Ecto neural progenitor cell (in vitro differentiated cells): ENCODE data around the gene OTUD5.
"Not testable (repeated sequence)": the region's sequence is repeated elsewhere in the genome, so short reads cannot be mapped to it uniquely, and the experiment has no call there.

Experiments
- DNase-seq: peaks from one replicate; pipeline ENCODE4 v3.0.0-alpha.2; 2018; ENCODE audit warnings: low spot score

Gene OTUD5, protein sequence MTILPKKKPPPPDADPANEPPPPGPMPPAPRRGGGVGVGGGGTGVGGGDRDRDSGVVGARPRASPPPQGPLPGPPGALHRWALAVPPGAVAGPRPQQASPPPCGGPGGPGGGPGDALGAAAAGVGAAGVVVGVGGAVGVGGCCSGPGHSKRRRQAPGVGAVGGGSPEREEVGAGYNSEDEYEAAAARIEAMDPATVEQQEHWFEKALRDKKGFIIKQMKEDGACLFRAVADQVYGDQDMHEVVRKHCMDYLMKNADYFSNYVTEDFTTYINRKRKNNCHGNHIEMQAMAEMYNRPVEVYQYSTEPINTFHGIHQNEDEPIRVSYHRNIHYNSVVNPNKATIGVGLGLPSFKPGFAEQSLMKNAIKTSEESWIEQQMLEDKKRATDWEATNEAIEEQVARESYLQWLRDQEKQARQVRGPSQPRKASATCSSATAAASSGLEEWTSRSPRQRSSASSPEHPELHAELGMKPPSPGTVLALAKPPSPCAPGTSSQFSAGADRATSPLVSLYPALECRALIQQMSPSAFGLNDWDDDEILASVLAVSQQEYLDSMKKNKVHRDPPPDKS

DNA sequence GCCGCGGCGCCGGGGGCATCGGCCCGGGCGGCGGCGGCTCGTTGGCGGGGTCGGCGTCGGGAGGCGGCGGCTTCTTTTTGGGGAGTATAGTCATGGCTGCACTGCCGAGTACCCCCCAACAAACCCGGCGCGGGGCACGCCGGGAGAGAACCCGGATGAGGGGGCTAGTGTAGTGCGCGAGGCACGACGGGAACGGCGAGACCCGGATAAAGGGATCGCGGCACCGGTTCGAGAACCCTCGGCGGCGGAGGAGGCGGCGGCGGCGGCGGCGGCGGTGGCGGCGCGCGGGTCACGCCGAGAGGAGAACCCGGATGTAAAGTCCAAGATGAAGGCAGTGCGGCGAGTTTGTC is at the start of gene OTUD5:
TSS of gene OTUD5 (minus strand) at position 131 of the 350 bp plus-strand sequence. CDS start at position 94, 37 bp downstream.
- DNase-seq: peak; percentile 76

- no peak for DNase-seq
Measured at GRCh38 chrX:49003696-49004095, 46.3 kb upstream of the OTUD5 start.

DNA sequence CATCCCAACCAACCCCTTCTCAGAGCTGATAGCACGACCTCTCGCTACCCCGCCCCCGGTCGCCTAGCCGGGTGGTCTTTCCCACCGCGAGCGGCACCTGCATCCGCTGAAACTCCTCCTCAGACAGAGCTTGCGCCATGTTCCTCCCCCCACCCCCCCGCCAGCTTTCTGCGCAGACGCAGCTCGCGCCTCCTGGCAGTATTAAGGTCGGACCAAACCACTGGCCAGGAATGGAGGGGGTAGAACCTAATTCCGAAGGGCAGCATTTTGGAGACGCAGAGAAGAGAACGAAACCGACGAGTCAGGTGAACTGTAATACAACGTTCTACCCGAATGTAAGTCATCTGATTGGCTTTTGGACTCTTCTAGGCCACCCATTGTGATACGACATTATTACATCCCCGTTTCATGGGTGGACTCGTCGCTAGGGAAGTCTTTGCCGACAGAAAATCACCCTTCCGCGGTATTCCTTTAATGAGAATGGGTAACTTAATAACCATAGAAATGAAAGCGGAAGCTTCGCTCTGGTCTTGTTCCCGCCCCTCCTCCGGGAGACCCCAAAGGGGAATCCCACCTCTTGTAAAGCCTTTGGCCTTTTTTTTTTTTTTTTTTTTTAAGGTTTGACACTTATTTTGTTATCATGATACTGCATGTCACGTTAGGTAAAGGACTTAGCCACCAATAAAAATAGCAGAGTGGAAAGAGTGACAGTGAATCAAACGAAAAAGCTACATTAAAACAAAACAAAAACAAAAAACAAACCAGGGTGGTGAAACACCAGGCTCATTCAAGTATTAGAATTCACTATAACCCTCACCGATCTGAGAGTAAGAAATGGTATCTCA is 44.9 kb upstream of the OTUD5 start, which contains the start of gene GRIPAP1:
TSS of gene GRIPAP1 (minus strand) at position 174 of the 845 bp plus-strand sequence. CDS start at position 139, 35 bp downstream.
- peak; percentile 89 for DNase-seq

DNA sequence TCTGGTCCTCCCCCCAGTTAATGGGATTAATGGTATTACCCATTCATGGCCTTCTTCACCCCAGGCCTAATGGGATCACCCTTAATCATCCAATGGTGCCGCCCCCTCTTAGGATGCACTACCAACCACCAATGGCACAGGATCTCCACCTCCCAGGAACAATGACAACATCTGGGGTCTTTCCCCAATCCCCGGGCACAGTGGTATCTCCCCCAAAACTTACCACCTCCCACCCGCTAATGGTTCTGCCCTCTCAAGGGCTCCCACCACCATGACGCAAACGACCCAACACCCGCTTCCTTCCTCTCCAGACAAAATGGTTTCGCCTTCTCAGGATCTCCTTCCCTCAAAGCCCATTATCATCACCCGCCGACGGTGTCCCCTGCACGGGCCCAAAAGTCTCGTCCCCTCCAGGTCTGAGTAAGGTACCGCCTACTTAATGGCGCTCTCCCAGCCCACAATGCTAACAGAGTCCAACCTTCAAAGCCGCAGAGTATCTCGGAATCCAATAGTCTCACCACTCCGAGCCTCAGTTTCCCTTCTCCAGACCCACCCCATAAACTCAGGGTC is 44.2 kb upstream of the OTUD5 start:
- DNase-seq: peak; percentile 48

DNA sequence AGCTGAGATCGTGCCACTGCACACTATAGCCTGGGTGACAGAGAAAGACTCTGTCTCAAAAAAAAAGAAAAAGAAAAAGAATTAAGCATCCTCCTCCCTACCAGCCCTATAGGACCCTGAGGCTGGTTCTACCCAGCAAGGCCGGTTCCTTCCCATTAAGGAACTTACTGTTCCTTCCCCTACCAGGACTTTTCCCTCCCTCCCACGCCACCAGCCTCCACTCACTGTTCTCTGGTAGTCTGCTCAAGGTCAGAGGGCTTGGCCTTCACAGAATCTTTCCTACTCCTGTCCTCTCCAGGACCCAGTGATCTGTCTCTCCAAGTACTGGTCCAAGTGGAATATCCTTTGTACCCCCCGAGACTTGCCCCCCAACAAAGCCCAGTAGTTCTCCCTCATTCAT is 43.2 kb upstream of the OTUD5 start:
- DNase-seq: no peak

GRCh38 chrX:48999030-48999429 is 41.6 kb upstream of the OTUD5 start:
- no peak for DNase-seq

DNA sequence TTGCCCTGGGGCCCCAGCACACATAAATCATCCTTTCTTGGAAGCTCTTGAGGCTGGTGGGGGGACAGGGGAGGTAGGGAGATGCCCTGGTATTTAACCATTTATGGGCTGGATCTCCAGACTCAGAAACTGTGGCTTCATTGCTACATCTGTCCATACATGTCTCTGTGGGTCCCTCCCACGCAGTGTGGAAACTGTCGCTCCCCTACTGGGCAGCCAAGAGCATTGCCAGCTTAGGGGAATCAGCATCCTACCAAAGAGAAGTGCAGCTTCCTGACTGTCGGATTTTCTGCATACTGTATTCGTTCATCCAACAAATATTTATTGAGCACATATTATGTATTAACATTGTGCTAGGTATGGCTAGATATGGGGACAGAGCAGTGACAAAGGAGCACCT is 41.0 kb upstream of the OTUD5 start:
- no peak for DNase-seq

- no peak for DNase-seq
Measured at GRCh38 chrX:48997865-48998264, 40.5 kb upstream of the OTUD5 start.

- no peak for DNase-seq
Measured at GRCh38 chrX:48997455-48997854, 40.0 kb upstream of the OTUD5 start.

DNA sequence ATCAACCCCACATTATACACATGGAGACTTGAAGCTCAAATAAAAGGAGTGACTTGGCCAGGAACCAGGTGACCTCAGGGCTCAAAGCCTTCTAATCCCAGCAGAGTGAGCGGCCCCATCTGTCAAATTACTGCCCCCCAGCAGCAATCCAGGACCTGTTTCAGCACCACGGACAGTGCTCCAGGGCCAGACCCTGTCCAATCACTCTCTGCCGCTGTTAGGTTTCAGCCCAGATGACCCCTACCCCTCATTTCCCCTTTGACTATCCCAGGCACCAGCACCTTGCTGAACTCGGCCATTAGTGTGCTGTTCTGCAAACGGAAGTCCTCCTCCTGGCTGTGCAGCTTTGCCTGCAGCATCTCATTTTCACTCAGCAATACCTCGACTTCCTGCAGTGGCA is 39.6 kb upstream of the OTUD5 start:
- DNase-seq: peak; percentile 49

- DNase-seq: no peak
Measured at GRCh38 chrX:48992341-48992740, 34.9 kb upstream of the OTUD5 start.

DNA sequence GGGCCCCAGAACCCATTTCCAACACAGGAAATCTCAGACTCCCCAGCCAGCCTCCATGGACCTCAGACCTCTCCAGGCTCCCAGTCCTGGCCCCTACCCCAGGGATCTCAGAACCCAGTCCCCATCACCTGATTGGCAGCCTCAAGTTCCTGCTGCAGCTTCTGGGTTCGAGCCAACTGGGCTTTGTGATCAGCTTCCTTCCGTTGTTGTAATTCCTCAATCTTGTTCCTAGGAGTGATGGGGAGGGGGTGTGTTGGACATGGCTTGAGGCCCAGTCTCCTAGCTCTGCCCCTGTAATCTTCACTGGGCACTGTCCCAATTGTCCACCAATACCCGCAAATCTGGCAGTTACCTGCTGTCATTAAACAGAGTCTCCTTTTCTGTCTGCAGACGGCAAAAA is 32.1 kb upstream of the OTUD5 start:
- no peak for DNase-seq

- DNase-seq: no peak
Measured at GRCh38 chrX:48983896-48984295, 26.5 kb upstream of the OTUD5 start.

- no peak for DNase-seq
Measured at GRCh38 chrX:48983081-48983480, 25.7 kb upstream of the OTUD5 start.

GRCh38 chrX:48981178-48981577 is 23.8 kb upstream of the OTUD5 start:
- no peak for DNase-seq

- DNase-seq: not testable (repeated sequence)
Measured at GRCh38 chrX:48980341-48980740, 22.9 kb upstream of the OTUD5 start.

GRCh38 chrX:48978226-48978625 is 20.8 kb upstream of the OTUD5 start:
- DNase-seq: no peak

- no peak for DNase-seq
Measured at GRCh38 chrX:48976086-48976485, 18.7 kb upstream of the OTUD5 start.

GRCh38 chrX:48975541-48975940 is 18.1 kb upstream of the OTUD5 start:
- no peak for DNase-seq

GRCh38 chrX:48975041-48975440 is 17.6 kb upstream of the OTUD5 start:
- DNase-seq: no peak

GRCh38 chrX:48974574-48974973 is 17.2 kb upstream of the OTUD5 start:
- no peak for DNase-seq

GRCh38 chrX:48974033-48974432 is 16.6 kb upstream of the OTUD5 start:
- no peak for DNase-seq
